ENCODE data around the gene UAP1L1.
"Not testable (repeated sequence)": the region's sequence is repeated elsewhere in the genome, so short reads cannot be mapped to it uniquely, and the experiment has no call there.

Gene UAP1L1

GRCh38 chr9:137057545-137057944, 19.8 kb upstream of the UAP1L1 start:
- no peak for DNase-seq (ENCODE audit: low read depth in 2 of 2)

GRCh38 chr9:137058521-137059234, 18.6 kb upstream of the UAP1L1 start:
- DNase-seq (ENCODE audit: low read depth in 2 of 2) = no peak

- DNase-seq (ENCODE audit: low read depth in 2 of 2) = no peak
Measured at GRCh38 chr9:137062384-137062783, 14.9 kb upstream of the UAP1L1 start.

GRCh38 chr9:137062798-137063197, 14.5 kb upstream of the UAP1L1 start:
- DNase-seq (ENCODE audit: low read depth in 2 of 2) = not testable (repeated sequence)

GRCh38 chr9:137063311-137064026, 13.8 kb upstream of the UAP1L1 start:
- DNase-seq (ENCODE audit: low read depth in 2 of 2) = no peak

- DNase-seq (ENCODE audit: low read depth in 2 of 2) = no peak
Measured at GRCh38 chr9:137064027-137064879, 13.1 kb upstream of the UAP1L1 start.

GRCh38 chr9:137064880-137065164, 12.5 kb upstream of the UAP1L1 start:
- DNase-seq (ENCODE audit: low read depth in 2 of 2) = no peak

GRCh38 chr9:137065336-137065967, 11.9 kb upstream of the UAP1L1 start:
- DNase-seq (ENCODE audit: low read depth in 2 of 2) = no peak

- DNase-seq (ENCODE audit: low read depth in 2 of 2) = no peak
Measured at GRCh38 chr9:137066096-137066861, 11.0 kb upstream of the UAP1L1 start.

- DNase-seq (ENCODE audit: low read depth in 2 of 2) = peak; percentile 67 to 76
Measured at GRCh38 chr9:137067860-137068538, 9.3 kb upstream of the UAP1L1 start.

- no peak for DNase-seq (ENCODE audit: low read depth in 2 of 2)
Measured at GRCh38 chr9:137068539-137069507, 8.5 kb upstream of the UAP1L1 start.

- DNase-seq (ENCODE audit: low read depth in 2 of 2) = no peak
Measured at GRCh38 chr9:137069508-137070091, 7.7 kb upstream of the UAP1L1 start.

GRCh38 chr9:137070201-137070905, 7.0 kb upstream of the UAP1L1 start, which contains the start of gene SAPCD2:
TSS of gene SAPCD2 (minus strand) at chr9:137070557. CDS start at chr9:137070460, 97 bp downstream.
- peak; percentile 68 for DNase-seq (ENCODE audit: low read depth in 2 of 2)

GRCh38 chr9:137070906-137071275, 6.4 kb upstream of the UAP1L1 start:
- DNase-seq (ENCODE audit: low read depth in 2 of 2) = no peak

GRCh38 chr9:137071282-137071681, 6.0 kb upstream of the UAP1L1 start:
- DNase-seq (ENCODE audit: low read depth in 2 of 2) = no peak

GRCh38 chr9:137073992-137074399, 3.3 kb upstream of the UAP1L1 start:
- no peak for DNase-seq (ENCODE audit: low read depth in 2 of 2)

- DNase-seq (ENCODE audit: low read depth in 2 of 2) = no peak
Measured at GRCh38 chr9:137074657-137075274, 2.6 kb upstream of the UAP1L1 start.

- DNase-seq (ENCODE audit: low read depth in 2 of 2) = no peak
Measured at GRCh38 chr9:137075275-137075775, 2.0 kb upstream of the UAP1L1 start.
